SKM-1 treated with dmso at 0.1 percent for 144 hours (cell line): ENCODE results near the gene EIF4E.
"Not testable (repeated sequence)": the region's sequence is repeated elsewhere in the genome, so short reads cannot be mapped to it uniquely, and the experiment has no call there.

Experiments
- DNase-seq: peaks from one replicate; lab custom pipeline; 2025; ENCODE audit not compliant: unreplicated experiment; lab: John Stamatoyannopoulos, UW

EIF4E gene

GRCh38 chr4:98880884-98881283 is 48.0 kb downstream of the EIF4E start:
- DNase-seq, result not testable (repeated sequence)

- no peak for DNase-seq
Observed at GRCh38 chr4:98879515-98879914, 49.4 kb downstream of the EIF4E start.

GRCh38 chr4:98873059-98873458 is 55.9 kb downstream of the EIF4E start:
- no peak for DNase-seq

- not testable (repeated sequence) for DNase-seq
Observed at GRCh38 chr4:98872120-98872906, 56.6 kb downstream of the EIF4E start.

GRCh38 chr4:98867648-98868047 is 61.3 kb downstream of the EIF4E start:
- no peak for DNase-seq

- no peak for DNase-seq
Observed at GRCh38 chr4:98865059-98865458, 63.9 kb downstream of the EIF4E start.

GRCh38 chr4:98864560-98864959 is 64.4 kb downstream of the EIF4E start:
- no peak for DNase-seq

- DNase-seq, result no peak
Observed at GRCh38 chr4:98862371-98862770, 66.6 kb downstream of the EIF4E start.

GRCh38 chr4:98861100-98861884 is 67.6 kb downstream of the EIF4E start:
- DNase-seq, result no peak

GRCh38 chr4:98851806-98852205 is 77.1 kb downstream of the EIF4E start:
- no peak for DNase-seq

GRCh38 chr4:98850937-98851336 is 78.0 kb downstream of the EIF4E start:
- no peak for DNase-seq

- no peak for DNase-seq
Observed at GRCh38 chr4:98848448-98848847, 80.5 kb downstream of the EIF4E start.

GRCh38 chr4:98845960-98846359 is 83.0 kb downstream of the EIF4E start:
- DNase-seq, result no peak

GRCh38 chr4:98842917-98843316 is 86.0 kb downstream of the EIF4E start:
- not testable (repeated sequence) for DNase-seq

- peak; percentile 27 for DNase-seq
Observed at GRCh38 chr4:98838977-98839618, 89.8 kb downstream of the EIF4E start.

- no peak for DNase-seq
Observed at GRCh38 chr4:98838531-98838930, 90.4 kb downstream of the EIF4E start.

GRCh38 chr4:98833384-98833783 is 95.5 kb downstream of the EIF4E start:
- DNase-seq, result no peak

GRCh38 chr4:98831036-98831435 is 97.9 kb downstream of the EIF4E start:
- DNase-seq, result not testable (repeated sequence)
